NCI-H1694 treated with DMSO at 0.1 percent for 48 hours (cell line): ENCODE measurements around the gene FUOM.
A peak's percentile ranks its signal among the peaks of the same experiment; 100 is the strongest.

ENCODE experiments used
- DNase-seq: peaks from one replicate; lab custom pipeline; 2025; lab: John Stamatoyannopoulos, UW

FUOM gene

DNA sequence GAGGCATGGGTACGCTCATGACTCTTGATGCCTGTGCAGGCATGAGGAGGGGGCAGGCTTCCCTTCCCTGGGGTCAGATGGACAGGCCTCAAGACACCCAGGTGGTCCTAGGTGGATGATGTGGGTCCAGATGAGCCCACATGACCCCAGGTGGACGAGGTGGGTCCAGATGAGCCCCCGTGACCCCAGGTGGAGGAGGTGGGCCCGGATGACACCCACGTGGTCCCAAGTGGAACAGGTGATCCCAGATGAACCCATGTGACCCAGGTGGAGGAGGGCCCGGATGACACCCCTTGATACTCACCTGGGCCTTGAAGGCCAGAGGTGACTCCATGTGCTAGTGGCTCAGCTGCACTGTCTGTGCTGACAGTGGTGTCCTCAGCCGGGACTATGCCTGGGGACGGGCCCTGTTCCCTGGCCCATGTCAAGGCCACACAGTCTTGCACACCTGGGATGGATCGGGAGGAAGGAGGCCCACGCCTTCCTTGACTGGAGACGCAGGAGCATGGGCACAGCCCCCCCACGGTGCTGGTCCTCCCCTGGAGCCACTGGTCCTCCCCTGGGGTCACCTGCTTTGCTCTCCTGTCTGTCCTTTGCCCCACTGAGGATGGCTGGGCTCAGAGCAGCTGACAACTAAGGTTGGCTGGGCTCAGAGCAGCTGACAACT is 7.4 kb downstream of the FUOM start:
- DNase-seq: no peak

DNA sequence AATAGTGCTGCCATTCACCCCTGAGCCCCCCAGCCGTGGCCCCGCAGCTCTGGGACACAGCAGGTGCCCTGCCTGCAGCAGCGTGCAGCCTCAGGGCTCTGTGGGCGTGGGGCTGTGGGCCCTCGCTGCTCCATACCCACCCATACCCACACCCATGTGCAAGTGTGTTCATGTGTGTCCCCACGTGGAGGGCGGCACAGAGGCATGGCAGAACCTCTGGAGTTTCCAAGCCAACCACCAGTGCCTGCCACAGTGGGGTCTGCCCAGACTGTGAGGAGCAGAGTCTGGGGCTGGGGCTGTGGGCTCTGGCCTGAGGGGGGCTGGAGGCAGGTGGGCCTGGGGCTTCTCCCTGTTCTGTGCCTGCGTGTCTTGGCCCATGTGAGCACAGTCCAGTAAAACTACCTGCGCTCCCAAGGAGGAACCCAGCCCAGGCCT is 8.2 kb downstream of the FUOM start:
- DNase-seq: no peak

DNA sequence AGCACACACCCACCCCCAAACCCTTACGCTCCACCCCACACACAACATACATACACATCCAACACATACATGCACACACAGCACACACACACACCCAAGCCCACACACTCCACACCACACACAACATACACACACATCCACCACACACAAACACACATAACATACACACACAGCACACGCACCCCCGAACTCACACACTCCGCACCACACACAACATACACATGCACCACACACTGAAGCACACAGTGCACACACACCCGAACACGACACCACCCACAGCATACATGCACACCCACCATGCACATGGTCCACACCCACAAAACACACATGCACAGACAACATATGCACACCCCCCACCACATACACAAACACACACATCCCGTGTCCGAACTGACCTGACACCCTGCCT is 8.7 kb downstream of the FUOM start:
- DNase-seq: no peak

DNA sequence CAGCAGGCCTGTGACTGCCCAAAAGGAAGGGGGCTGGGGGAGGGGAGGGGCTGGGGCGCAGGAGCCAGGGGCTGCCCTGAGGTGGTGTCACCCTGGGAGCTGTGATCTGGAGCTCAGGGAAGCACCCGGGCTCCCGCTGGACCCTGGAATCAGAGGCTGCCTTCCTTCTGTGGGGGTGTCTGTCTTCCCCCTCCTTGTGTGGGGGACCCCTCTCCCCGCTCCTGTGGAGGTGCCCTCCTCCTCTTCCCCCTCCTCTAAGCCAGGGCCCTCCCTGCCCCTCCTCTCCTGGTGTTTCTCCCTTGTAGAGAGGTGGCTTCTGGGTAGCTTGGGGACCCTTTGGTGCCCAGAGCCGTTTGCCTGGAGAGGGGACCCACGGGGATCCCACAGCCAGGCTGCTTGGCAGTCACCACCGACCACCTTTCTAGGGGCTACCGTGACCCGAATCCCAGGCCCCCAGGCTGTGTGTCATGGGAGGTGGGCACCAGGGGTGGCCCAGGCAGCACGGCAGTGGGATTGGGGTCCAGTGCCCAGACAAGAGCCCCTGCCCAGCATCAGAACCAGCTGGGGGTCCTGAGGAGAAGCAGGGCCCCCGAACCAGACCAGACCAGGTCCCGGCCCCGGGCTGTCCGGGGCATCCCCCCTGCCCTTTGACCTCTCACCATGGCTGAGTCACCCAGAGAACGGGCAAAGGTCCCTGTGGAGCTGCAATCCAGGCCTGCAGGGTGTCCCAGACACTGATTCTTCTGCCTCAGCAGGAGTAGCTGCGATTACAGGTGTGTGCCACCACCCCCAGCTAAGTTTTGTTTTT is 9.9 kb downstream of the FUOM start:
- no peak for DNase-seq

DNA sequence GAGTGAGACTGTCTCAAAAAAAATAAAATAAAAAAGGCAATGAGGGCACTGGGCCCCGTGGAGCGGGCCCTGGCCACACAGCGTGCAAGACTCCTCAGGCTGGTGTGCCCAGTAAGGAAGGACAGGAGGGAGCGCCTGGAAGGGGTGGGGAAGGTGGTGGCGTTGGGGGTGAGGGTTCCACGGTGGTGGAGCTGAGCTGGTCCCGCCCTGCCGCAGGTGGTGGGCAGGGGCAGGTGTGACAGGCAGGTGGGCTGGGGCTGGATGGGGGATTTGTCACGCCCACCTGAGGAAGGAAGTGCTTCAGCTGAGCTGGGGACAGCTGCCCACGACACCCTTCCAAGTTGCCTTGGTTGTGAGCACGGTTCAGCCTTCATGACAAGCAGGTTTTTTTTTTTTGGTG is 11.4 kb downstream of the FUOM start:
- DNase-seq: no peak

DNA sequence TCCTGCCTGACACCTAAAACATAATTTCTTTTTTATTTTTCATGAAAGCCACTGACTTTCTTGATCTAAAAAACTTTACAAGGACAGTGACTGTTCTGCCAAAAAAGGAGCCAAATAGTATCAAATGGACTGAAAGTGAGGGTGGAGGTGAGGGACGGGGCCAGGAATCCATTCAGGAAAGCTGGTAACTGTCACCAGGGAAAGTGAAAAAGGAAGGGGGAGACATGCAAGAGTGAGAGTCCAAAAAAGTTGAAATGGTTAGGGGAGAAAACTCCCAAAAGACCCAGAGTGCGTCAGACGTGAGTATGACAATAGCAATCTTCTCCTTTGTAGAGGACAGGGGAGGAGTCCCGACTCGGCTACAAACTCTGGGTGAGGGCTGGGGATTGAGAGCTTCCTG is 13.6 kb downstream of the FUOM start:
- DNase-seq: no peak

DNA sequence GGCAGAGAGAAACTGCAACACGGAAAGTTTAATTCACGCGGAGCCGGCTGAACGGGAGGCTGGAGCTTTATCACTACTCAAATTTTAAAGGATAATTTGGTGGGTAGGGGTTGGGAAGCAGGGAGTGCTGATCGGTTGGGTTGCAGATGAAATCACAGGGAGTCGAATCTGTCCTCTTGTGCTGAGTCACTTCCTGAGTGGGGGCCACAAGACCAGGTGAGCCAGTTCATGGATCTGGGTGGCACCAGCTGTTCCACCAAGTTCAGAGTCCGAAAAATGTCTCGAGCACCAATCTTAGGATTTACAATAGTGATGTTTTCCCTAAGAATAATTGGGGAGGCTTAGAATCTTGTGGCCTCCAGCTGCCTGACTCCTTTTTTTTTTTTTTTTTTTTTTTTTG is 14.3 kb downstream of the FUOM start:
- DNase-seq: no peak

DNA sequence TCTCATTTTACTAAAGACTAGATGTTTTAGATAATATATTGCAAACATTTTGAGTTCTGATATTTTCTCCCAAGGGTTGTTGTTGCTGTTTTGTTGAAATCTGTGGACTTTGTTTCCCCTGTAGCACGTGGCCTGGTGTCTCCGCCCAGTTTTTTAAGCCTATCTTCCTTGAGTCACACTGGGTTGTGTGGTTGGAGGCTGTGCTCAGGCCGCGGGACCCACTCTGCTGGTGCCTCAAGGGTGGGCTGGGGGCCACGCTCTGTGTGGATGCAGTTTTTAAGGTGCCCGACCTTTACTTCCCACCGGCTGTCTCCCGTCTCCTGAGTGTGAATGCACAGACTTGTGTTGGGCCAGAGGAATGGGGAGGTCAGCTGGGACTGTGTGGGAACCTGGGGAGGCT is 14.9 kb downstream of the FUOM start:
- DNase-seq: no peak

DNA sequence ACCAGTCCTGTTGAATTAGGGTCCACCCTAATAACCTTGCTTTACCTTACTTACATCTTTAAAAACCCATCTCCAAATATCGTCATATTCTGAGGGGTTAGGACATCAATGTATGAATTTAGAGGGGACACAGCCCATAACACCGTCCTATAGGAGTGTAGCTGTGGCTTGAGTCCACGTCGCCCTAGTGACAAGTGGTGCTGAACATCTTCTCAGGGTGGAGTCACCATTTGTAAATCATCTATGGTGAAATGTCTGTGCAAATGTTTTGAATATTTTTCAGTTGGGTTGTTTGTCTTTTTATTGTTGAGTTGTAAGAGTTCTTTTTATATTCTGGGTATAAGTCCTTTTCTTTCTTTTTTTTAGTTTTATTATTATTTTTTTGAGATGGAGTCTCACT is 15.8 kb downstream of the FUOM start:
- no peak for DNase-seq

DNA sequence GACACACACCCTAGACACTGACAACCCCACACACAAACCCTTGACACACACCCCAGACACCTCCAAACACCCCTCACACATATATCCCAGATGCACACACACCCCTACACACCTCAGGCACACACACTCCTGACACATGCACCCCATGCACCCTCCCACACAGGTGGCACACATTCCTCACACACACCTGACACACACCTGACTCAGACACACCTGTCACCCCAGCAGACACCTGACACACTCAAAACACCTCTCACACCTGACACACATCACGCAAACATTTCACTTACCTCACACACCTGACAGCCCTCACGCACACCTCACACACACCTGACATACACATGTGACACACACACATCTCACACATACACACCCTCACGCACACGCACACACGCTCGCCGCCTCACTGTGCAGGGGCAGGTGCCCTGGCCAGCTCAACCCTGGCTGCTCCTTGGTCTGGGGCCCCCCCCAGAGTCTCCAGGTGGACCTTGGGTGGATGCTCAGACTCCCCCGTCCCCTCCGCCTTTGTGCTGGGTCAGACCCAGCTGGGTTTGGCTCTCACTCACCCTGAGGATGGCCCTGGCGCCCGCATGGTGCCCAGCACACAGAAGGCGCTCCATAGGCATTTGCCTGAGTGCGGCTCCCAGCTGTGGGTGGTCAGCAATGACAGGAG is 18.0 kb downstream of the FUOM start:
- DNase-seq: no peak

DNA sequence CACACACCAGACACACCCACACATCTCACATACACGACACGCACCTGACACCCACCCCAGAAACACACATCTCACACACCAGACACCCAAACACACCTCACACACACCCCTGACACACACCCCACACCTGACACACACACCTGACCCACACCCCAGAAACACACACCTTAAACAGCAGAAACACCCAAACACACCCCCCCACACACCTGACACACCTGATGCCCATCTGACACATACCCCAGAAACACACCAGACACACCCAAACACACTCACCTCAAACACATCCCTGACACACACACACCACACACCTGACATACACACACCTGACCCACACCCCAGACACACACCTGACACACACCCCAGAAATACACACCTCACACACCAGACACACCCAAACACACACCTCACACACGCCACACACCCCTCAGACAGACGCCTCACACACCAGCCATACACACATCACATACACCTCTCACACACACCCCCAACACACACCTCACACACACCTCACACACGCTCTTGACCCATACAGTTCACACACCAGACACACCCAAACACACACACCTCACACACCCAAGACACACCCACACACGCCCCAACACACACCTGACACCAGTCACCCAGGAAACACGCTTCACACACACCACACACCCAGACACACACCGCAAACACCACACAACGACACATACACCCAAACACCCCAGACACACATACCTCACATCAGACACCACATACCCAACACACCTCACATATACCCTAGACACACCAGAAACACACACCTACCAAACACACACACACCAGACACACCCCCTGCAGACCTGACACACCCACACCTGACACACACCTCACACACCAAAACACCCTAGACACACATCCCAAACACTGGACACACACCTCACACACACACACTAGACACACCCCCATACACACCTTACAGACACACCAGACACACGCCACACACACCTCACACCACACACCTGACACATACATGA is 19.4 kb downstream of the FUOM start:
- no peak for DNase-seq

DNA sequence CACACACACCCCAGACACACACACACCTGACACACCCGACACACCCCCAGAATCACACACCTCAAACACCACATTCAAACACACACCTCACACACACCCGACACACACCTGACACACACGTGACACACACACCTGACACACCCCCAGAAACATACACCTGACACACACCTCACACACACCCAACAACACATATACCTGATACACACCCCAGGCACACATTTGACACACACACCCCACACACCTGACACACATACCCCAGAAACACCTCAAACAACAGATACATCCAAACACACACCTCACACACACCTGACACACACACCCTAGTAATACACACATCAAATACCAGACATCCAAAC is 20.5 kb downstream of the FUOM start:
- no peak for DNase-seq

DNA sequence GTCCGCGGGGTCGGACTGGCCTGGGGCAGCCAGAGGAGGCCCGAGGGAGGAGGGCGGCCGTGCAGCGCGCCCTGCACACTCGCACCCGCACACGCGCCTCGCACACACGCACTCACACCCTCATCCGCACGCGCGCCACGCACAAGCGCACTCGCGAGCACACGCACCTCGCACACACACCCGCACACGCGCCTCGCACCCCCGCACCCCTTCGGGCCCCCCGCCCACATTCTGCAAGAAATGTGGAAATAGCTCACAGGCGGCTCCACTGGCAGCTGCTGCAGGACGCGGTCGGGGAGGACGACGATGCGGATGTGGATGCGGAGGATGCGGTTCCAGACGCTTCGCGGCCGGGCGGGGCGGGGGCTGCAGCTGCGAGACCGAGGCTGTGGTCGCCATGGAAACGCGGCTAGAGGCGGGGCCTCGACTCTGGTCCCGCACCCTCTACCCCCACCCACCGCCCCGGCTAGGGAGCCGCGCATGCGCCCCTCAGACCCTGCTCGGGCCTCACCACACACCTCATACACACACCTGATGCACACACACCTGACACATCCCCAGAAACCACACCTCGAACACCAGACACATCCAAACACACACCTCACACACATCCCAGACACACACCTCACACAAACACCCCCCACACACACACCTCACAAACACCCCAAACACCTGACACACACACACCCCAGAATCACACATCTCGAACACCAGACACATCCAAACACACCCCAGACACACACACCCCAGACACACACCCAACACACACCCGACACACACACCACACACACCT is 21.0 kb downstream of the FUOM start, which contains the start of gene CALY:
TSS of gene CALY (minus strand) at position 320 of the 793 bp plus-strand sequence. CDS start 7,907 bp downstream, outside the sequence.
- DNase-seq: no peak

DNA sequence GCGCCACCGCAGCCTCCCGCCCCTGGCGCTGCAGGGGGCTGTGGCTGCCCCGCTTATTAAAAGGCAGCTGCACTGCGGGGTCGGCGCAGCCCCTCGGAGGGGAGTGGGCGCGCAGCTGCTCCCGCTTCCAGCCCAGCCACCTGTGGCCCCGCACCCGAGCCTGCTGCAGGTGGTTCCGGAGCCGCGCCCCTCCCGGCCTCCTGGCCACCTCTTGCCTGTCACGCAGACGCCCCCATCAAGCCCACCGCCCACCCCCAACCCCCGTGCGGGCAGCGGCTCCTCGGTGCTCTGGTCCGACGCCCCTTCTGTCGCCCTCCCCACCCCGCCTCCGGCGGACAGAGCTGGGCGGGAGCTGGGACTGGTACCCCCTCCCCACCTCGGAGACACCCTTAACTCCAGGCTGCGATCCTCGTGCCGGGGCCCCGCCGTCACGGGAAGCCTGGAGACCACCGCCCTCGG is 21.7 kb downstream of the FUOM start:
- no peak for DNase-seq

DNA sequence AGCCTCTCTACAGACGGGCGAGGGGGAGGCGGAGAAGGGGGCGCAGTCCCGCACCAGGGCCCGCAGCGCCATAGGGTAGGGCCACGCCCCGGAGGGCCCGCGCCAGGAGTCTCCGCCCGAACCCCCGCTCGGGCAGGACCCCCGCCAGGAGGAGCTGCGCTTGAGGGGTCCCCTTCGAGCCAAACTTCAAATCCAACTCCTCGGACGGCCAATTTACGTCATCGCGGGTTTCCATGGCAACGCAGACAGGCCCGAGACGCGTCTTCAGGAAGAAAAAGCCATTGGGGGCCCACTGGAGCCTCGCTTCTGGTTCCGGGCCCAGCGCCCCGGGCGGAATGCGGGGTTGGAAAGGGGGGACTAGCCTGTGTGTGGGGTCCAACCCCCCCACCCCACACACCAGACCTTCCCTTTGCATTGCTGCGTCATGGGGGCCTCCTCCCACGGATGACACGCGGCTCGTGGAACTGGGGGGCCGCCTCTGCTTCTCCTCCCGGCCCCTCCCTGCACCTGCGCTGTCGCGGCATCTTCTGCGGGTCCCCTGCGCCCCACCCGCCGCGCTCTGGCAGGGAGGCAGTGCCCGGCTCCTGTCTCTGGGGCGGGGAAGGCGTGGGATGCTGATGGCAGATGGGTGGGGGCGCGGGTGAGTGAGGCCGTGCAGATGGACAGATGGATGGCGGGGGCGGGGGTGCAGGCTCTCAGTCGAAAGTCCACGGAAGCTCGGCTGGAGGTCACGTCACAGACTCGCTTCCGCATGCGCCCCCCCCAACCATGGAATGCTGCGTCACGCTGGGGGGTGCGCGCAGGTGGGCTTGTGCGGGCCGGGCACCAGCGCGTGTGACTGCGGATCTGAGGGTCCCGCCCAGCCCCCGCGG is 22.3 kb downstream of the FUOM start:
- DNase-seq: no peak

DNA sequence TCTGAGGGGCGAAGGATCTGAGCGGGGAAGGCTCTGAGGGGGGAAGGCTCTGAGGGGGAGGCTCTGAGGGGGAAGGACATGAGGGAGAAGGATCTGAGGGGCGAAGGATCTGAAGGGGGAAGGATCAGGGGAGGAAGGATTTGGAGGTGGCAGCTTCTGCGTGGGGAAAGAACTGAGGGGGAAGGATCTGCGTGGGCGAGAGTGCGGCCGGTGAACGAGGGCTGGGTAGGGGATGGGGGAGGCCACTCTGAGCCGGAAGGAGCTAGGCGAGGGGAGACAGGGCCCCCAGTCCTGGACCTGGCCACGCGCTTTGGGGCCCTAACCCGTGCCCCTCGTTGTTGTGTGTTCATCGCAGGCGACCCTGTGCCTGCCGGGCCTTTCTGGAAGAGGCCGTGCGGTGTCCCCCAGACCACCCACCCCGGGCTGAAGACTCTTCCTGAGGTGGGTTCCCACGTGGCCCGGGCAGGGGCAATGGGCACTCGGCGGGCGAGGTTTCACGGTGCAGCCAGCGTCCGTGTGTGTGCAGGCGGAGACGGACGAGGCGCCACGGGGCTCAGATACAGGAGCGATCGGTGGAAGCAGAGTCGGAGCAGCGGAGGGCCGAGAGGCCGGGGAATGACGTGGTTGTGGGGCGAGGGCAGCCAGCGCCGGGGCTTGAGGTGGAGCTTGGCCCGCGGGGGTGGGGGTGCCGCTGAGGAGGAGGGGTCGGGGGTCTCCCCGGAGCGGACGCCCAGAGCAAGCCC is 23.1 kb downstream of the FUOM start:
- DNase-seq: no peak

DNA sequence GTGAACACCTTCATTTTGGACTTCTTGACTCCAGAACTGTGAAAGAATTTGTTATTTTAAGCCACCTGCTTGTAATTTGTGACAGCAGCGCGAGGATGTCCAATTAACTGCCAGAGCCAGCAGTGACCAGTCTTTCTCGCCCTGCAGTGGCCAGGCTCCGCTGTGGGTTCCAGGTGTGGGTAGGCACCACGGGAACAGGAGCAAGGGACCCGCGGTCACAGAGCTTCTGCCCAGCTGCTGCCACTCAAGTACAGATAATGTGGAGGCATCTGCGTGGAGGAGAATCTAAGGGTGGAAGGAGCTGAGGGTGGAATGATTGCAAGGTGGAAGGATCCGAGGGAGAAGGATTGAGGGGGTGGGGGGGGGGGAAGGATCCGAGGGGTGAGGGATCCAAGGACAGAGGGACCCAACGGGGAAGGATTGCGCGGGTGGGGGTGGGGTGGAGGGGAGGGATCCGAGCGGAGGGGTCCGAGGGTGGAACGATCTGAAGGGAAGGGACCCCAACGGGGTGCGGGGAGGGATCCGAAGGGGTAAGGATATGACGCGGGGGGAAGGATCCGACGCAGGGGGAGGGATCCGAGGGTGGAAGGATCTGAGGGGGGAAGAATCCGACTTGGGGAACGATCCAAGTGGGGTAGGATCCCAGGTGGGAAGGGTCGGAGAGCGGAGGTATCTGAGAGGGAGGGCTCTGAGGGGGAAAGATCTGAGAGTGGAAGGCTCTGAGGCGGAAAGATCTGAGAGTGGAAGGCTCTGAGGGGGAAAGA is 24.7 kb downstream of the FUOM start:
- no peak for DNase-seq

DNA sequence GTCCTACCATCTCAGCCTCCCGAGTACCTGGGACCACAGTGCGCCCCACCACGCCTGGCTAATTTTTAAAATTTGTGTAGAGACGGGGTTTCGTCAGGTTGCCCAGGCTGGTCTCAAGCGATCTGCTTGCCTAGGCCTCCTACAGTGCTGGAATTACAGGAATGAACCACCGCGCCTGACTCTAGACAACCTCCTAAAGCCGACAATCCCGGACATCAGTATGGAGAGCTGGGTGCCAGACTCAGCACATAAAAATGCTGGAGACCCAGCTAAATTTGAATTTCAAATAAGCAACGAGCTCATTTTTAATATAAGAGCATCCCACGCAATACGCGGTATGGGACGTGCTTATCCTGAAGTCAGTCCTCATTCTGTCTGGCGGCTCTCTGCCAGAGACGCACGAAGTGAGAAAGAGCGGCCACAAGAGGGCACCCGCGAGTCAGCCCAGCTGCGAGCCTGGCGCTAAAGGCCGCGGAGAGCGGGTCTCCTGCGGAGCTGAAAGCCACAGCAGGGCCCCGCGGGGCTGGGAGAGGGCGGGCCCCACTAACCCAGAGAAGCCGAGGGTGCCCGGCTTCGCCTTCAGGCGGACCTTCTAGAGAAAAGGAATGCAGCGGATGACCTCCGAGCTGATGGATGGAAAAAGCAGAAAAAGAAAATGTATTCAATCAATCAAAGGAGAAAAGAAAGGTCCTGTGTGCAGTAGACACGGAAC is 28.2 kb downstream of the FUOM start:
- DNase-seq: peak; percentile 33
